ENCODE results near the gene ST8SIA3.

The ST8SIA3 gene

GRCh38 chr18:57352271-57352701 is at the start of gene ST8SIA3:
TSS of gene ST8SIA3 (plus strand) at chr18:57352557. CDS start at chr18:57352847, 290 bp downstream.
- no peak for DNase-seq (ENCODE audit: low spot score)

GRCh38 chr18:57311472-57311871 is 40.9 kb upstream of the ST8SIA3 start:
- DNase-seq (ENCODE audit: low spot score) = no peak

- no peak for DNase-seq (ENCODE audit: low spot score)
Measured at GRCh38 chr18:57312346-57313144, 39.8 kb upstream of the ST8SIA3 start.

- no peak for DNase-seq (ENCODE audit: low spot score)
Measured at GRCh38 chr18:57320603-57321002, 31.8 kb upstream of the ST8SIA3 start.

GRCh38 chr18:57325491-57326166 is 26.7 kb upstream of the ST8SIA3 start:
- no peak for DNase-seq (ENCODE audit: low spot score)

- no peak for DNase-seq (ENCODE audit: low spot score)
Measured at GRCh38 chr18:57326718-57327323, 25.5 kb upstream of the ST8SIA3 start.

- DNase-seq (ENCODE audit: low spot score) = no peak
Measured at GRCh38 chr18:57328665-57329064, 23.7 kb upstream of the ST8SIA3 start.

- no peak for DNase-seq (ENCODE audit: low spot score)
Measured at GRCh38 chr18:57329856-57330255, 22.5 kb upstream of the ST8SIA3 start.

- DNase-seq (ENCODE audit: low spot score) = no peak
Measured at GRCh38 chr18:57331718-57332117, 20.6 kb upstream of the ST8SIA3 start.

- DNase-seq (ENCODE audit: low spot score) = no peak
Measured at GRCh38 chr18:57333940-57334339, 18.4 kb upstream of the ST8SIA3 start.

GRCh38 chr18:57334383-57334782 is 18.0 kb upstream of the ST8SIA3 start:
- no peak for DNase-seq (ENCODE audit: low spot score)

- DNase-seq (ENCODE audit: low spot score) = no peak
Measured at GRCh38 chr18:57336343-57336742, 16.0 kb upstream of the ST8SIA3 start.

- no peak for DNase-seq (ENCODE audit: low spot score)
Measured at GRCh38 chr18:57337890-57338289, 14.5 kb upstream of the ST8SIA3 start.

- DNase-seq (ENCODE audit: low spot score) = no peak
Measured at GRCh38 chr18:57343833-57344232, 8.5 kb upstream of the ST8SIA3 start.

GRCh38 chr18:57346876-57347275 is 5.5 kb upstream of the ST8SIA3 start:
- no peak for DNase-seq (ENCODE audit: low spot score)

- DNase-seq (ENCODE audit: low spot score) = no peak
Measured at GRCh38 chr18:57347784-57348183, 4.6 kb upstream of the ST8SIA3 start.

- no peak for DNase-seq (ENCODE audit: low spot score)
Measured at GRCh38 chr18:57352761-57353136, 392 bp downstream of the ST8SIA3 start.

- no peak for DNase-seq (ENCODE audit: low spot score)
Measured at GRCh38 chr18:57353137-57353939, 981 bp downstream of the ST8SIA3 start.

- peak; percentile 18 for DNase-seq (ENCODE audit: low spot score)
Measured at GRCh38 chr18:57353940-57354461, 1.6 kb downstream of the ST8SIA3 start.

GRCh38 chr18:57359433-57359832 is 7.1 kb downstream of the ST8SIA3 start:
- DNase-seq (ENCODE audit: low spot score) = no peak

GRCh38 chr18:57362714-57363113 is 10.4 kb downstream of the ST8SIA3 start:
- no peak for DNase-seq (ENCODE audit: low spot score)

GRCh38 chr18:57364460-57364859 is 12.1 kb downstream of the ST8SIA3 start:
- DNase-seq (ENCODE audit: low spot score) = no peak

Data from germinal center (tissue), 1 donor.